Loucy (cell line): Measurements from ENCODE around the gene SLC35F3.

Source experiments
- CTCF ChIP-seq: fragments of 200-600 bp; sonication (generic); conservative IDR thresholded peaks from 2 replicates; pipeline ENCODE4 v1.5.1; 2014; ENCODE audit warnings: mild to moderate bottlenecking, antibody characterized with exemption, low read length
- EZH2phosphoT487 ChIP-seq: fragments of 200-600 bp; IDR thresholded peaks from 2 replicates; pipeline ENCODE4 v1.6.1; 2018; ENCODE audit warnings: antibody characterized with exemption, mild to moderate bottlenecking, moderate library complexity, borderline replicate concordance

- TF ChIP-seq CTCF (no peak), EZH2phosphoT487 (no peak)
Observed at GRCh38 chr1:233885196-233885920, 19.1 kb upstream of the SLC35F3 start.
